ENCODE measurements around the gene DCAF8L1.

DNA sequence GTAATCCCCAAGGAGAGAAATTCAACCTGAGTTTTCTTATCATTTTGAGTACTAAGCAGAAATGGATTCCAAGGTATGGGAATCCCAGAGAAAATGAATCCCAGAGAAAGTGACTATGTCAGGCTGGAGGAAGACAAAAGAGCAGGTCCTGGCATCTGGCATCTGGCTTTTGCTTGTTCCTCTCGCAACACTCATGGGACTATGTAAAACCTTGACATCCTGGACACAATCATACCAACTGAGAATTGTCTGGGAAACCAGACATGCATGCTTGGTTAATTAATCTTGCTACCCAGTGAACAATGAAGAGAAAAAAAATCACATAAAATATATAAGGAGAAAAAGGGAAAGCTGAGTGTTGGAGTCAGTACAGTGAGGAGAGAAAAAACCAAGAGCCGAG lies 12.9 kb downstream of the DCAF8L1 start:
- TF ChIP-seq, protein P1, sequence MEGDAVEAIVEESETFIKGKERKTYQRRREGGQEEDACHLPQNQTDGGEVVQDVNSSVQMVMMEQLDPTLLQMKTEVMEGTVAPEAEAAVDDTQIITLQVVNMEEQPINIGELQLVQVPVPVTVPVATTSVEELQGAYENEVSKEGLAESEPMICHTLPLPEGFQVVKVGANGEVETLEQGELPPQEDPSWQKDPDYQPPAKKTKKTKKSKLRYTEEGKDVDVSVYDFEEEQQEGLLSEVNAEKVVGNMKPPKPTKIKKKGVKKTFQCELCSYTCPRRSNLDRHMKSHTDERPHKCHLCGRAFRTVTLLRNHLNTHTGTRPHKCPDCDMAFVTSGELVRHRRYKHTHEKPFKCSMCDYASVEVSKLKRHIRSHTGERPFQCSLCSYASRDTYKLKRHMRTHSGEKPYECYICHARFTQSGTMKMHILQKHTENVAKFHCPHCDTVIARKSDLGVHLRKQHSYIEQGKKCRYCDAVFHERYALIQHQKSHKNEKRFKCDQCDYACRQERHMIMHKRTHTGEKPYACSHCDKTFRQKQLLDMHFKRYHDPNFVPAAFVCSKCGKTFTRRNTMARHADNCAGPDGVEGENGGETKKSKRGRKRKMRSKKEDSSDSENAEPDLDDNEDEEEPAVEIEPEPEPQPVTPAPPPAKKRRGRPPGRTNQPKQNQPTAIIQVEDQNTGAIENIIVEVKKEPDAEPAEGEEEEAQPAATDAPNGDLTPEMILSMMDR (IDR thresholded peaks at IDR 0.05): no peak
- TF ChIP-seq EZH2 (IDR thresholded peaks at IDR 0.05) (no peak), EZH2phosphoT487 (IDR thresholded peaks at IDR 0.05) (no peak)
